SK-N-SH (cell line): ENCODE measurements around the gene MAML3. TPM values are rescaled to one million over a fixed set of nuclear protein-coding genes. Genes with fewer than 3 reads are reported as not detected.

Experiments used
- CTCF ChIA-PET: fragments of 300-600, 350-600 bp; formaldehyde crosslinking; extraction: SDS; loops from one replicate; lab custom pipeline; 2021; lab: Yijun Ruan, JAX
- POLR2A ChIA-PET: fragments of 350-600 bp; sonication (Branson Sonifier 250); formaldehyde crosslinking; extraction: SDS; loops from one replicate; lab custom pipeline; 2020; ENCODE audit warnings: antibody characterized with exemption, inconsistent platforms; lab: Yijun Ruan, JAX
- DNase-seq: peaks from one replicate; pipeline ENCODE4 v3.0.0; 2012
- H2AFZ ChIP-seq: fragments of 200-600 bp; sonication (generic); 2 replicates; pipeline ENCODE4 v1.8.1; 2016; ENCODE audit warnings: antibody characterized with exemption, mild to moderate bottlenecking, low read depth
- H3F3A ChIP-seq: fragments of 200-600 bp; sonication (generic); replicated peaks from 2 replicates; pipeline ENCODE3; 2016; ENCODE audit warnings: antibody characterized with exemption, mild to moderate bottlenecking; ENCODE audit not compliant: insufficient read depth
- H3K27ac ChIP-seq, 2 experiments: fragments of 200-500 bp in 1 of 2; fragments of 200-600 bp in 1 of 2; sonication (Bioruptor generic) in 1 of 2; sonication (generic), shearing (Covaris generic) in 1 of 2; 2 replicates each; pipeline versions ENCODE4 v1.5.1 to v1.6.1; 2014 to 2016; ENCODE audit warnings: low read depth in 2 of 2, inconsistent platforms in 1 of 2, low read length in 1 of 2, mild to moderate bottlenecking in 1 of 2, mixed read lengths in 1 of 2
- H3K27me3 ChIP-seq: fragments of 200-600 bp; sonication (generic), shearing (Covaris generic); 2 replicates; pipeline ENCODE4 v1.6.1; 2016; ENCODE audit warnings: mixed run types; ENCODE audit not compliant: insufficient read depth
- H3K36me3 ChIP-seq, 2 experiments: fragments of 200-500 bp in 1 of 2; fragments of 200-600 bp in 1 of 2; sonication (Bioruptor generic) in 1 of 2; sonication (generic) in 1 of 2; replicated peaks in 1 of 2; 2 replicates each; pipeline versions ENCODE3 to v1.5.1; 2014 to 2016; ENCODE audit warnings: low read length in 1 of 2, mild to moderate bottlenecking in 1 of 2; ENCODE audit not compliant: insufficient read depth in 2 of 2, control insufficient read depth in 1 of 2
- H3K4me1 ChIP-seq, 2 experiments: fragments of 200-500 bp in 1 of 2; fragments of 200-600 bp in 1 of 2; sonication (Bioruptor generic) in 1 of 2; sonication (generic), shearing (Covaris generic) in 1 of 2; 2 replicates each; pipeline versions ENCODE4 v1.5.1 to v1.6.1; 2014 to 2016; ENCODE audit warnings: low read depth in 1 of 2, low read length in 1 of 2, mixed run types in 1 of 2; ENCODE audit not compliant: insufficient read depth in 2 of 2, control insufficient read depth in 1 of 2
- H3K4me2 ChIP-seq: fragments of 200-600 bp; sonication (generic), shearing (Covaris generic); 2 replicates; pipeline ENCODE4 v1.6.1; 2017; ENCODE audit warnings: mixed run types
- H3K4me3 ChIP-seq, 2 experiments: fragments of 200-500 bp in 1 of 2; fragments of 200-600 bp in 1 of 2; sonication (Bioruptor generic) in 1 of 2; sonication (generic), shearing (Covaris generic) in 1 of 2; 2 replicates each; pipeline versions ENCODE4 v1.5.1 to v1.8.1; 2014 to 2016; ENCODE audit warnings: low read depth in 2 of 2, inconsistent platforms in 1 of 2, low read length in 1 of 2, mild to moderate bottlenecking in 1 of 2, mixed read lengths in 1 of 2, moderate library complexity in 1 of 2
- H3K79me2 ChIP-seq: fragments of 200-600 bp; sonication (generic); 2 replicates; pipeline ENCODE4 v1.8.1; 2017; ENCODE audit warnings: mild to moderate bottlenecking; ENCODE audit not compliant: insufficient read depth
- H3K9ac ChIP-seq: fragments of 200-600 bp; sonication (generic); 2 replicates; pipeline ENCODE4 v1.6.1; 2017; ENCODE audit warnings: mixed run types
- H3K9me2 ChIP-seq: fragments of 200-600 bp; sonication (generic); 2 replicates; pipeline ENCODE4 v1.6.1; 2017; ENCODE audit warnings: mixed run types
- H3K9me3 ChIP-seq: fragments of 200-600 bp; sonication (generic); 2 replicates; pipeline ENCODE4 v1.6.1; 2017; ENCODE audit warnings: mixed run types, mild to moderate bottlenecking, moderate library complexity
- H4K20me1 ChIP-seq: fragments of 200-600 bp; sonication (generic); 2 replicates; pipeline ENCODE4 v1.6.1; 2017; ENCODE audit warnings: mild to moderate bottlenecking, mixed run types; ENCODE audit not compliant: insufficient read depth
- CHD2 ChIP-seq: fragments of 150-350 bp; IDR thresholded peaks from 2 replicates; pipeline ENCODE4 v1.6.1; 2018; ENCODE audit warnings: low read length; ENCODE audit not compliant: partially characterized antibody
- ELF1 ChIP-seq: IDR thresholded peaks from 2 replicates; pipeline ENCODE4 v1.4.0; 2012
- EP300 ChIP-seq, 2 experiments: IDR thresholded peaks; 2 replicates each; pipeline versions ENCODE4 v1.4.0 to v1.6.1; 2012; ENCODE audit warnings: borderline replicate concordance in 1 of 2, low read depth in 1 of 2, low read length in 1 of 2
- EZH2phosphoT487 ChIP-seq: fragments of 200-600 bp; sonication (generic); IDR thresholded peaks from 2 replicates; pipeline ENCODE4 v1.6.1; 2017; ENCODE audit warnings: low read depth, mixed run types, mild to moderate bottlenecking, antibody characterized with exemption, moderate library complexity, borderline replicate concordance
- FOSL2 ChIP-seq: IDR thresholded peaks from 2 replicates; pipeline ENCODE4 v1.4.0; 2012; ENCODE audit warnings: low read depth, mild to moderate bottlenecking, moderate library complexity, borderline replicate concordance
- FOXM1 ChIP-seq: IDR thresholded peaks from 2 replicates; pipeline ENCODE4 v1.4.0; 2012; ENCODE audit warnings: low read depth, mild to moderate bottlenecking
- GABPA ChIP-seq: IDR thresholded peaks from 2 replicates; pipeline ENCODE4 v1.4.0; 2012; ENCODE audit warnings: low read depth, mild to moderate bottlenecking
- GATA2 ChIP-seq: sonication (generic); formaldehyde crosslinking; IDR thresholded peaks from 2 replicates; pipeline ENCODE4 v1.5.0; 2020; ENCODE audit warnings: mild to moderate bottlenecking, missing genetic modification reagents
- JUND ChIP-seq: IDR thresholded peaks from 2 replicates; pipeline ENCODE4 v1.4.0; 2012
- MEF2A ChIP-seq: IDR thresholded peaks from 2 replicates; pipeline ENCODE4 v1.4.0; 2012; ENCODE audit warnings: low read depth, borderline replicate concordance
- POLR2AphosphoS5 ChIP-seq: IDR thresholded peaks from 2 replicates; pipeline ENCODE4 v1.6.1; 2012; ENCODE audit warnings: low read depth, low read length
- RCOR1 ChIP-seq: fragments of 150-350 bp; IDR thresholded peaks from 2 replicates; pipeline ENCODE4 v1.6.1; 2017; ENCODE audit warnings: antibody characterized with exemption, low read length
- RFX5 ChIP-seq: IDR thresholded peaks from 2 replicates; pipeline ENCODE4 v1.6.1; 2012; ENCODE audit warnings: mild to moderate bottlenecking, improper control_type of control experiment, low read length
- RXRA ChIP-seq: IDR thresholded peaks from 2 replicates; pipeline ENCODE4 v1.4.0; 2012; ENCODE audit warnings: low read depth, mild to moderate bottlenecking, borderline replicate concordance
- SIN3A ChIP-seq: IDR thresholded peaks from 2 replicates; pipeline ENCODE4 v1.6.1; 2012; ENCODE audit warnings: low read depth, mild to moderate bottlenecking, low read length, moderate library complexity, borderline replicate concordance
- SMC3 ChIP-seq: IDR thresholded peaks from 2 replicates; pipeline ENCODE4 v1.6.1; 2012; ENCODE audit warnings: low read depth, low read length, improper control_type of control experiment
- TAF1 ChIP-seq: IDR thresholded peaks from 2 replicates; pipeline ENCODE4 v1.6.1; 2012; ENCODE audit warnings: low read depth, mild to moderate bottlenecking, low read length, moderate library complexity, borderline replicate concordance
- TCF12 ChIP-seq: IDR thresholded peaks from 2 replicates; pipeline ENCODE4 v1.4.0; 2012
- WGBS: methylation state at CpG from one replicate; pipeline ENCODE4 v1.1.6; 2017; ENCODE audit warnings: low lambda C conversion rate; 5-methylcytosine and 5-hydroxymethylcytosine counted together
- polyA plus RNA-seq, 3 experiments: library from polyadenylated mRNA; depleted of rRNA; stranded (reverse); fragments of >200 nt; gene quantifications; 2 replicates each; pipeline ENCODE4 v1.2.3, GENCODE V29; 2012
- TF ChIP-seq, protein P1 (sequence below): fragments of 200-600 bp; sonication (generic); IDR thresholded peaks from 2 replicates; pipeline ENCODE4 v1.6.1; 2017; ENCODE audit warnings: antibody characterized with exemption, mild to moderate bottlenecking, moderate library complexity
- TF ChIP-seq, protein P2 (sequence below): fragments of 150-350 bp; IDR thresholded peaks from 2 replicates; pipeline ENCODE4 v1.6.1; 2017; ENCODE audit warnings: antibody characterized with exemption, low read length, low read depth, borderline replicate concordance
- TF ChIP-seq, protein P3 (sequence below): IDR thresholded peaks from 2 replicates; pipeline ENCODE4; 2012

MAML3 gene
- polyA plus RNA-seq, 1 of the 3 experiments (the other 2 are of a cell fraction): 5.3 TPM

DNA sequence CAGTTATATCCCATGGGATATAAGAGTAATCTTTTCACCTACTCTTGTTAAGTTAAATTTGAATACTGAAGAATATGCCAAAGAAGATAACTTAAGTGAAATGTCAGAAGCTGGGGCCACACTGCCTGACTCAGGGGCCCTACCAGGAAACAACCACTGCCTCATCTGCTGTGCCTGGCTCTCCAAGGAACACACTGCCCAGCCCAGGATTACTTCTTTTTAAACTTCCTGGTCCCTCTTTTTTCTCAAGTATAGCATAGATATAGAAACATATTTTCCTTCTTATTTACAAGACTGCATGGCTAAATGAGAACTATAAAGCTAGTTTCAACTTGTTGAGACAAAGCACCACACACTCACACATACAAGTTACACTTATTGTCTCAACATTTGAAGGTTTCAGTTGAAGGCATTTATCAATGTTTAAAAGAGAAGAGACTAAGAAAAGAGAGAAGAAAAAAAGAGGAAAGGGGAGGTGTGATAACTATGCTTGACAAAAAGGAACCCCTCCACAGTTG is 45.2 kb downstream of the MAML3 start:
- Histone ChIP-seq H3K9me2 (no peaks in the 10 kb centered on the region), H3K4me1 (peaks cover 0 to 26% of the 10 kb centered on the region in 2 experiments; a peak in 3 of 4 replicates), H2AFZ (no peak overlapping the region), H3K4me2 (no peak overlapping the region), H4K20me1 (no peaks in the 10 kb centered on the region), H3K27ac (peak overlapping the region in 1 of 2 experiments; percentile 11; a peak in 1 of 4 replicates), H3K9me3 (no peaks in the 10 kb centered on the region), H3K4me3 (no peak overlapping the region), H3K9ac (no peak overlapping the region), H3F3A (peaks cover 6% of the 10 kb centered on the region), H3K79me2 (no peaks in the 10 kb centered on the region), H3K27me3 (no peaks in the 10 kb centered on the region), H3K36me3 (no peaks in the 10 kb centered on the region)
- TF ChIP-seq MEF2A (no peak), FOXM1 (no peak), POLR2AphosphoS5 (no peak), EZH2phosphoT487 (no peak), FOSL2 (no peak), ELF1 (no peak), RXRA (no peak)
- TF ChIP-seq, protein P1, sequence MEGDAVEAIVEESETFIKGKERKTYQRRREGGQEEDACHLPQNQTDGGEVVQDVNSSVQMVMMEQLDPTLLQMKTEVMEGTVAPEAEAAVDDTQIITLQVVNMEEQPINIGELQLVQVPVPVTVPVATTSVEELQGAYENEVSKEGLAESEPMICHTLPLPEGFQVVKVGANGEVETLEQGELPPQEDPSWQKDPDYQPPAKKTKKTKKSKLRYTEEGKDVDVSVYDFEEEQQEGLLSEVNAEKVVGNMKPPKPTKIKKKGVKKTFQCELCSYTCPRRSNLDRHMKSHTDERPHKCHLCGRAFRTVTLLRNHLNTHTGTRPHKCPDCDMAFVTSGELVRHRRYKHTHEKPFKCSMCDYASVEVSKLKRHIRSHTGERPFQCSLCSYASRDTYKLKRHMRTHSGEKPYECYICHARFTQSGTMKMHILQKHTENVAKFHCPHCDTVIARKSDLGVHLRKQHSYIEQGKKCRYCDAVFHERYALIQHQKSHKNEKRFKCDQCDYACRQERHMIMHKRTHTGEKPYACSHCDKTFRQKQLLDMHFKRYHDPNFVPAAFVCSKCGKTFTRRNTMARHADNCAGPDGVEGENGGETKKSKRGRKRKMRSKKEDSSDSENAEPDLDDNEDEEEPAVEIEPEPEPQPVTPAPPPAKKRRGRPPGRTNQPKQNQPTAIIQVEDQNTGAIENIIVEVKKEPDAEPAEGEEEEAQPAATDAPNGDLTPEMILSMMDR: no peak
- TF ChIP-seq, protein P2, sequence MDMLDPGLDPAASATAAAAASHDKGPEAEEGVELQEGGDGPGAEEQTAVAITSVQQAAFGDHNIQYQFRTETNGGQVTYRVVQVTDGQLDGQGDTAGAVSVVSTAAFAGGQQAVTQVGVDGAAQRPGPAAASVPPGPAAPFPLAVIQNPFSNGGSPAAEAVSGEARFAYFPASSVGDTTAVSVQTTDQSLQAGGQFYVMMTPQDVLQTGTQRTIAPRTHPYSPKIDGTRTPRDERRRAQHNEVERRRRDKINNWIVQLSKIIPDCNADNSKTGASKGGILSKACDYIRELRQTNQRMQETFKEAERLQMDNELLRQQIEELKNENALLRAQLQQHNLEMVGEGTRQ: no peak
- POLR2A ChIA-PET: no interaction called here
- CTCF ChIA-PET: interaction anchor here (1.0 kb wide), 1 partner anchor 44 kb away, joined by 3 read pairs; no protein-coding TSS in a partner anchor
- no peak for DNase-seq

DNA sequence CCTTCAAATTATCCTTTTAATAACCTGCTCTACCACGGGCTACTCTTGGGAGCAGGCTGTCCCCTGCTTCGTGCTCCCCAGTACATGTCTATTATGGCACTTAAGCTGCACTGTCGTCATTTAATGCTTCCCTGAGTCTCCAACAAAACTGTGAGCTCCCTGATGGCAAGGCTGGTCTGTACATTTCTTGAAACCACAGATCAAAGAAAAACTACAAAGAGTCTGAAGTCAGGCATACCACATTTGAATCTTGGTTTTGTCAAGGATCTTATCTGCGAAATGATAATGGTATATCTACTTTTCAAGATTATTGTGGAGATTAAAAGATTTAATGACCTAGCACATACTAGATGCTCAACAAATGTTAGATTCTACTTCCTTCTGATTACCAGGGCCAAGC is 45.7 kb downstream of the MAML3 start:
- Histone ChIP-seq H3K27me3 (no peaks in the 10 kb centered on the region), H4K20me1 (no peaks in the 10 kb centered on the region), H3K9ac (no peak overlapping the region), H3K36me3 (no peaks in the 10 kb centered on the region), H3K4me1 (peaks cover 4 to 26% of the 10 kb centered on the region in 2 experiments; a peak in 3 of 4 replicates), H2AFZ (no peak overlapping the region), H3F3A (peaks cover 10% of the 10 kb centered on the region), H3K4me3 (no peak overlapping the region), H3K27ac (no peak overlapping the region), H3K9me3 (no peaks in the 10 kb centered on the region), H3K79me2 (no peaks in the 10 kb centered on the region), H3K4me2 (no peak overlapping the region), H3K9me2 (no peaks in the 10 kb centered on the region)
- CTCF ChIA-PET: interaction anchor here (1.0 kb wide), 1 partner anchor 45 kb away, joined by 3 read pairs; no protein-coding TSS in a partner anchor
- WGBS: 46% methylated on average over 4 of the region's 4 CpGs
- POLR2A ChIA-PET: no interaction called here
- DNase-seq: no peak
- TF ChIP-seq RCOR1 (no peak), TAF1 (no peak), GABPA (no peak), JUND (no peak), SMC3 (no peak), FOXM1 (no peak), EZH2phosphoT487 (no peak), FOSL2 (no peak), TCF12 (no peak), RFX5 (no peak), GATA2 (CRISPR knock-in tag) (no peak), CHD2 (no peak), EP300 (IDR thresholded peaks at IDR 0.05; ENCODE audit: borderline replicate concordance in 1 of 2, low read depth in 1 of 2, low read length in 1 of 2) (no peak), MEF2A (no peak), SIN3A (no peak)
- TF ChIP-seq, protein P1: no peak
- TF ChIP-seq, protein P2: no peak
- TF ChIP-seq, protein P3, sequence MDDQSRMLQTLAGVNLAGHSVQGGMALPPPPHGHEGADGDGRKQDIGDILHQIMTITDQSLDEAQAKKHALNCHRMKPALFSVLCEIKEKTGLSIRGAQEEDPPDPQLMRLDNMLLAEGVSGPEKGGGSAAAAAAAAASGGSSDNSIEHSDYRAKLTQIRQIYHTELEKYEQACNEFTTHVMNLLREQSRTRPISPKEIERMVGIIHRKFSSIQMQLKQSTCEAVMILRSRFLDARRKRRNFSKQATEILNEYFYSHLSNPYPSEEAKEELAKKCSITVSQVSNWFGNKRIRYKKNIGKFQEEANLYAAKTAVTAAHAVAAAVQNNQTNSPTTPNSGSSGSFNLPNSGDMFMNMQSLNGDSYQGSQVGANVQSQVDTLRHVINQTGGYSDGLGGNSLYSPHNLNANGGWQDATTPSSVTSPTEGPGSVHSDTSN: no peak
